Astrocyte (in vitro differentiated cells and primary cell): Measurements from ENCODE around the gene MAS1L.

Experiments used
- CTCF ChIP-seq: IDR thresholded peaks from 2 replicates; pipeline ENCODE4 v1.5.1; 2011; ENCODE audit warnings: low read depth, mild to moderate bottlenecking, inconsistent platforms, low read length, moderate library complexity; ENCODE audit not compliant: insufficient read depth
- EZH2 ChIP-seq: IDR thresholded peaks from 2 replicates; pipeline ENCODE4 v1.6.1; 2012; ENCODE audit warnings: mild to moderate bottlenecking, low read length, inconsistent platforms; ENCODE audit not compliant: insufficient read depth

- TF ChIP-seq EZH2 (no peak), CTCF (no peak)
These were observed 22.5 kb downstream of the MAS1L start for GRCh38 chr6:29465279-29465678.
